Stimulated activated naive CD4-positive, alpha-beta T cell treated with Interleukin-2 at 50 U/mL for 16 hours (primary cell): Measurements from ENCODE around the gene GFAP.

Experiments
- DNase-seq: peaks from one replicate; lab custom pipeline; 2025; lab: John Stamatoyannopoulos, UW

The GFAP gene

DNA sequence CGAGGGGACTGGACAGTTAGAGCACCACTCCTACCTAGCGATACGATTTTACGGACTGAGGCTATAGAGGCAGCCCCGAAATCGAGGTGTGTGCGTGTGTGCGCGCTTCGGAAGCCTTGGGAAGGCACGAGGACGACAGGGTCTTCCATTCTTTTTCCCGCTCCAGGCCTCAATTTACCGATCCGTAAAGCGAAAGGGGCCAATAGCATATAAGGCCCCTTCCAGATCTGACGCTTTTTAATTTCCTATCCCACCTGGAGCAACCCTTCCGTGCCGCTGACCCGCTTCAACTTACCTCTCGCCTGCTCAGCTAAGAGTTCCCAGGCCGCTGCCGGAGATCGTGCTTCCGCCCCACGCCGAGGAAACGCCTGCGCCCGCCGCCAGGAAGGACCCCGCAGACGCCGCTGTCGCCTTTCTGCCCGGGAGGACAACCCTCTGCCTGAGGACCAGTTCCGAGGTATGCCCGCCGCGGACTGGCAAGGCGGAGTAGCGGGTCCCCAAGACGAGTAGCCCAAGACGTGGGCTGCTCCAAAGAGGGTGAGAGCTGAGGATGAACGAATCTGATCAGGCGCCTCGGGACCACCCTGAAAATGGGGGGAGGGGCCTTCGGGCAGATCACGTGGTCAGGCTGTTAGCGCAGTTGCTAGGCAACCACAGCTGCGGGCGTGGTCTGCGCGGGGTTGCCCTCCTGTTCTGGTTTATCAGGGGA lies 16.1 kb downstream of the GFAP start, which contains the start of gene EFTUD2:
TSS of gene EFTUD2 (minus strand) at position 372 of the 709 bp plus-strand sequence. CDS start 4,924 bp downstream, outside the sequence.
- peak; percentile 93 for DNase-seq

DNA sequence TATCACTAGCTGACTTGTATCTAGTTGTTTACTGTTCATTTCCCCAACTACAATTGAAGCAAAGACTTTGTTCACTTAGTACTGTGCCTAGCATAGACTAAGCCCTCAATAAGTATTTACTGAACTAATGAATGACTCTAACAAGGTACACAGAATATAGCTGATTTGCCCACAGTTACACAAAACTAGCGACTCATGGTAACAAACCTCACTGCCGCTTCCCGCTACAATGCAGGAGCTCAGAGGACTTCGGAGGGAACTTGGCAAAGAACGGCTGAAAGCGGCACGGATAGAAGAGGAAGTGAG lies 16.6 kb downstream of the GFAP start:
- DNase-seq: no peak

DNA sequence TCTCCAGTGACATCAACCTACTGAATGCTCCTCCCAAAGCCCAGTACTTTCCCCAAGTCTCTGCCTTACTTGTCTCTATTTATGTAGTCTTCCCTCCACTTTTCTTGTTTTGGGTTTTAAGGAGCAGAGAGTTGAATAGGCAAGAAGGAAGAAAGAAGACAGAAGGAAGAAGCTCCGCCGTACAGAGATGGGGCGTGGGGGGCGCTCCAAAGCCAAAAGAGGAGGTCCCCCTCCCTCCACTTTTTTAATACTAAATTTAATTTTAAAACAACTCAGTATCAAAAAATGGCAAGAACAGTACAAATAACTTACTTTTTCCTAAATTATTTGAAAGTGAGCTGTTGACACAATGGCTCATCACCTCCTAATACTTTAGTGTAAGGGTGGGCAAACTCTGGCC lies 20.7 kb downstream of the GFAP start:
- DNase-seq: no peak

DNA sequence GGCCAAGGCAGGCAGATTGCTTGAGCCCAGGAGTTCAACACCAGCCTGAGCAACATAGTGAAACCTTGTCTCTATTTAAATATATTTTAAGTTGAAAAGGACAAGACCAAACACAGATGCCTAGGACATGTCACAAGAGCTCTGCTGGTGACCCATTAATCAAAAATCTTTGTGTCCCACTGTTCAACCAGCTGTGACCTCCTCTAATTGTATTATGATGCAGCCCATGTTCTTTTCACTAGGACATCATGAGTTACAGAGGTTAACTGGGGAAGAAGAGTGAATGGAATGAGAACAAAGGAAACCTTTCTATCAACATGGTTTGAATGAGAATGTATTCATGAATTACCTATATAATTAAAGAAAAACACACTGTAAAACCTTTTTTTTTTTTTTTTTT lies 23.1 kb downstream of the GFAP start:
- no peak for DNase-seq

DNA sequence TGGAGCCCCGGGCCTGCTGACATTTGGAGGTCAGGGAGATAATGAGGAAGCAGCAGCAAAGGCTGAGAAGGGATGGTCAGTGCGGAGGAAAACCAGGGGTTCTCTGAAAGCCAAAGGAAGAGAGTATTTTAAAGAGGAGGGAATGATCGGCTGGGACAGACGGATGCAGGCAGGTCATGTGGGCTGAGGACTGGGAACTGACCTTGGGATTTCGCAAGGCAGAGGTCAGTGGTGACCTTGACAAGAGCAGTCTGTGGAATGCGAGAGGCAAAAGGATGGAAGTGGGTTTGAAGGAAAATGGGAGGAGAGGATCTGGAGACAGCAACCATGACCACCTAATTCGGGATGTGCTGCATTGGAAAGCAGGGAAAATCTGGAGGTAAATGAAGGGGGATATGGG lies 26.3 kb downstream of the GFAP start:
- no peak for DNase-seq

DNA sequence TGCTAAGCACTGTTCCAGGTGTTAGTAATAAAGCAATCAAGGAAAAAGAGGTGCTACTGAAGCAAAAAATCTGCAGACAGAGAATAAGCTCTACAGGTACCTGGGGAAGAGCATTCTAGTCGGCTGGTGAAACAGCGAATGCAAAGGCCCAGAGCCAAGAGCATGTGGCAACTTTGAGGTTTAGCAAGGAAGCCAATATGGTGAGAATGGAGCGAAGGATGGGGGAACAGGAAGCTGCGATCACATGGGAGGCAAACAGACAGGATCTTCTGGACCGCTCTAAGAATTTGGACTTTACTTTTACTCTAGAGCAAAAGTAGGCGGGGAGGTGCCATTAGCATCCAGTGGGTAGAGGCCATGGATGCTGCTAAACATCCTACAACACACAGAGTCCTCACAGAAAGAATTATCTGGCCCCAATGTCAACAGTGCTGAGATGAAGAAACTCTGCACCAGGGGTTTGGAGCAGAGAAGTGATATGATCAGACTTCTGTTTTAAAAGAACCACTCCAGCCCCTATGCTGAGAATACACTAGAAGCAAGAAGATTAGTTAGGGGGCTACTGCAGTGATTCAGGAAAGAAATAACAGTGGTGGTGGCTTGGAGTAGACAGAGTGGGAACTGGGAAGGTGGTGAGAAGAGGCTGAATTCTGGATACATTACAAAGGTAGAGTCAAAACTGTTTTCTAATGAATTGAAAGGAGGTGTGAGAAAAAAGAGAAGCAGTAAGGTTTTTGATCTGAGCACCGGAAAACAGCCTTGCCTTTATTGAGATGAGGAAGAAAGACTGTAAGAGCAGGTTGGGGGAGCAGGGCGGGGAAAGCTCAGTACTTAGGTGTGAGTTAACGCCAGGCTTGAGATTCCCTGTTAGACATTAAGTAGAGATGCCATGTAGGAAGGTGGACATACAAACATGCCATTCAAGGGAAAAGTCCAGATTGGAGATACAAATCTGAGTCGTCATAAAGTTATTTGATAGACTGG lies 27.0 kb downstream of the GFAP start:
- no peak for DNase-seq

DNA sequence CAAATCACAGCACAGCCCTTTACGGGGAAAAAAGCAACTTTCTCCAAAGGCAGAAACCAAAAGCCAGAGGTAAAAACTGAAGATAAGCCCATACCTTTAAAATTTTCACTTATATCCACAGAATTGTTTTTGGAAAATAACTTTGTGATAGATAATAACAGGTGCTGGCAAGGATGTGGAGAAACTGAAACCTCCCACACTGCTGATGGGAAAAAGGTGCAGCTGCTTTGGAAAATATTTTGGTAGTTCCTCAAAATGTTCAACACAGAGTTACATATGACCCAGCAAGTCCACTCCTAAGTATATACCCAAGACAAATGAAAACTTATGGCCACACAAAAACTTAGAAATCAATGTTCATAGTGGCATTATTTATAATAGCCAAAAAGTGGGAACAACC lies 28.3 kb downstream of the GFAP start:
- DNase-seq: no peak

DNA sequence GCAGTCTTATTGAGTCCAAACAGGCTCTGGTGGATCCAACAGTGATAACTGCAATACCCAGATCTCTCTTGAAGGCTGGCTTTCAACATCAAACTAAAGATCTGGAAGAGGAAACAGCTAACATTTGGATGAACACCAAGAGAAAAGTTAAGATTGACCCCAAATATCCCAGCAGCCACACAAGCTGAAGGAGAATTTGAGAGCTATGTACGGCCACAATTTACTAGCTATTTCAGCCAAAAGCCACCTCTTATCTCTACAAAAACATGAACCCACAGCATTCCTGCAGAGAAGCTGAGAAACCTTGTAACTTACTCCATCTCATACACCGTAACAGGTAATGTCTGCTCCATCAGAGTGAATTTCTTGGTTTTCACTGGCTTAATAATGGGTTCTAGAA lies 30.4 kb downstream of the GFAP start:
- no peak for DNase-seq

DNA sequence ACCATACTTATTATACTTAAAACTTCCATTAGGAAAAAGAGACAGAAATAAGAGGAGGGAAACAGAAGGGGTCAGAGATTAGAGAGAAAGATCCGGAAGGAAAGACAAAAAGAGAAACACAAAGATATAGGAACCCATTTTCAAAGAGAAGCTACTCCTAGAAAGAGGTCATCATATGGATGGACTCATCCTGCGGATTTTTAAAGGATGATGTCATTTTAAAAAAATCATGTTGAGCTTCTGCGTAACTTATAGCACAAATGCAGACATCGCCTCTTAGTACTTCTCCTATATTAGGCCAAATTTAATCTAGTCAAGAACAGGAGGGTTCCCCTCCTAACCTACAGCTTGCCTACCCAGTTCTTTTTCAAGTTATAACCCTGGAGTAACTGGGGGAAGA lies 34.2 kb downstream of the GFAP start:
- no peak for DNase-seq

DNA sequence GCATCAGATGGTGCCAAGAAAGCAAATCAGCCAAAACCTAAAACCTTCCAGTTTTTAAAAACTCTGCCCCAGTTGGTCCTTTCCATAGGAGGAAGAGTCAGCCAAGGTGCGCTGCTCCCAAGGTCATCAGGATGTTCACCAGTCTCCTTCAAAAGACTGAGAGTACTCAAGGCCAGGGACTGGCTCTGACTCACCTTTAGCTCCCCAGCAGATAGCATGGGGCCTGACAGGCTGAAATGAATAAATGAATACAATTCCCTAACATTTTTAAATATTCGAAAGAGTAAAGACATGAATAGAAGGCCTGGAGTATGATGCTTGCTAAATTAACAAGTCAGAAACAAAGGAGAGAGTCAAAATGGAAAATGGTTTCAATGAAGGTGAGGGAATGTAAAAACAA lies 35.2 kb downstream of the GFAP start:
- DNase-seq: no peak

DNA sequence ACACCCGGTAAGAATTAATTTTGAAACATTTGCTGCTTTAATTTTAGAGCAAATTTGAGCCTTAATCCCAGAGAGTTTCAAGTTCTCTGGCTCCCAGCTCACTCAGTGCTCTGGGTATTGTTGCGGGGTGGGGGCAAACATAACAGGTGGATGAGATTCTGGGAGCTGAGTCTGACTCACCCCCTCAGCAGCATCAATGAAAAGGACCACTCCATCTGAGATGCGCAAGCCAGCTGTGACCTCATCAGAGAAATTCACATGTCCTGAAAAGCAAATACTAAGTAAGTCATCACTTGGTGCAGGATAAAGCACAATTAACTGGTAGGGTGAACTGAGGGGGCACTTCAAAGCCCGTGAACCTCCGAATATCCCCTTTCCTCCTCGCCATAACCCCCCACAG lies 35.9 kb downstream of the GFAP start:
- DNase-seq: no peak

DNA sequence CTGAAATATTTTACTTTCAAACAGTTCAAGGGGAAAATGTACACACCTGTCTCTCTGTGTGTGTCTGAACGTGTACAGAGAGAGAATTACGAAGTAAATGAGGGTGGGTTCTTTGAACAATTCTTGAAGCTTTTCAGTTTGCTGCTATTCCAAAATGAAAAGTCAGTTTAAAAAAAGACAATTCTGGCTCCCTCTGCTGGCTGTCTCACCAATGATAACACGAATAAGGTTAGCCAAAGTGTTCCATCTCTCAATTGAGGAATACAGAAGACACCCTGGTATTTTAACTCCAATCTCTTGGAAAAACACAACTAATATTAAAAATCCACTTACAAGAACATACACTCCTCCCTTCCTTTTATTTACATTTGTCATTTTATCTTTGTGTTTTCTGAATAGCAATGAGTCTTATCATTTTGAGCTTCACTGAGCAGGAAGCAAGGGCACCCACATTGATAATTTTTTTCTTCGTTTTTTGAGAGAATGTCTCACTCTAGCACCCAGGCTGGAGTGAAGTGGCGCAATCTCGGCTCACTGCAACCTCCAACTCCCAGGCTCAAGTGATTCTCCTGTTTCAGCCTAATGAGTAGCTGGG lies 36.6 kb downstream of the GFAP start:
- no peak for DNase-seq

DNA sequence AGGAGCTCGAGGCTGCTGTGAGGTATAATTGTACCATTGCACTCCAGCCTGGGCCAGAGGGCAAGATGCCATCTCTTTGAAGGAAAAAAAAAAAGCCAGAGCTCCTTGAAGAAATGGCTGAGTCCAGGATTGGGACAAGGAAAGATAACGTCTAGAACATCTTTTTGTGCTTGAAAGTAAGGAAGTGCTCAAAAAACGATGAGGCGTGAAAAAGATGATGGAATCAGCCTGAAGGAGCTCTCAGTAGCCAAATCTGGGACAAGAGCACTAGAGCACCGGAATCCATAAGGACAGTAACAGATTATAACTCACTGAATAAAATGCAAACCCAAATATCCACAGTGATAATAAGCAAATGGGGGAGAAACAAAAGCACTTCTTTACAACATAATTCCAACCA lies 38.2 kb downstream of the GFAP start:
- DNase-seq: no peak

DNA sequence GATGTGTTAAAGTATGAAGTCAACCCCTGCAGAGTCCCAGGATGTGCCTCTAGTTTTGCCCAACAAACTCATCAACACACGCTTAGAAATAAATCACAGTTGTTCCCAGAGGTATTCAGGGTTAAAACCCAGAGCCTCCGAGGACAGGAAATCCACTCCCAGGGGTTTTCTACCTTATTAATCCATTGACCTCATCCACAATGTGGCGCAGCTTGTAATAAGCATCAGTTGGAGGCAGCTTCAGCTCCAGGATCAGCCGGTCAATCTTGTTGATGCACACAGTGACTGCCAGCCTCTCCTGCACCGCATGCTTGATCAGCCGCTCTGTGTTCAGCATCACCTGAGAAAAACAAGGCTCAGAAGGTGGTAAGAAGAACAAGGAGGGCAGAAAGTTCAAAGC lies 39.5 kb downstream of the GFAP start:
- DNase-seq: no peak

DNA sequence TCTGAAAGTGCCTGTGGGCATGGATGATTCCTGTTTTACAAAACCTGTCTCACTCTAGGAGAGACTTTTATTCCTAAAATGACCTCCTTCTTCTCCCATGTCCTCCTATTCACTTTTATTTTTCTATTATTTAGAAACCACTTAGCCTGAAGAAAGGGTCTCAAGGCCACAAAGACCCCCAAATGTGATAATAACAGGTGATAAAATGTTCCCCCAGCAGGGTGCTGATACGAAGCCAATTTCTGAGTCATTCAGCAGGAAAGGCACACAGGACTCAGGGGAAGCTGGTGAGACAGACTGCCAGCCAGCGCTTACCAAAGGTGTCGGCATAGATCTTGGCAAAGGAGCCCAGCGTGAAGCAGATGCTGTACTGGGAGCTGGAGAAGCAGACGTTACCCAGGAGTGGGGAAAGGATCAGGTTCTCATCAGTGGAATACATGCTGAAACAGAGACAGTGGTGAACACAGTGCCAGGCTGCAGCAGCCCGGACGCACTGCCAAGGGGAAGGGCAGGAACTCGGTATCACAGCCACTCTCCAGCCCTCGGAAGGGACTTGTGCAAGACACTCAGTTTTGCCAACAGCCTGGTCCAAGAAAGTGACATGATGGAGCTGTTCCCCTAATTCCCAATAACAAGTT lies 43.0 kb downstream of the GFAP start:
- no peak for DNase-seq

DNA sequence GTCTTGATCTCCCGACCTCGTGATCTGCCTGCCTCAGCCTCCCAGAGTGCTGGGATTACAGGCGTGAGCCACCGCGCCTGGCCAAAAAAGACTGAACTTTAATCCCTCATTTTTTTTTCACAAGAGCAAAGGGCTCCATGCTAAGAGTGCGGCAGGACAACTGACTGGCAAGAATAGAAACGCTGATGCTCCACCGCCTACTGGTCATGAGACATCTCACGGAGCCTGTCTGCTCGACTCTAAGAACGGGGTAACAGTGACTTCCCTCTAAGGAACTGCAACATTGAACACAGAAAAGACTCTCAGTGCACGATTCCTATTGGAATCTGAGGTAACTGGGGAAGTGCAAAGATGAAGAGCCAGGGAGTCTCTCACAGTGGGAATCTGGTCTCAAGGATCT lies 43.7 kb downstream of the GFAP start:
- no peak for DNase-seq

DNA sequence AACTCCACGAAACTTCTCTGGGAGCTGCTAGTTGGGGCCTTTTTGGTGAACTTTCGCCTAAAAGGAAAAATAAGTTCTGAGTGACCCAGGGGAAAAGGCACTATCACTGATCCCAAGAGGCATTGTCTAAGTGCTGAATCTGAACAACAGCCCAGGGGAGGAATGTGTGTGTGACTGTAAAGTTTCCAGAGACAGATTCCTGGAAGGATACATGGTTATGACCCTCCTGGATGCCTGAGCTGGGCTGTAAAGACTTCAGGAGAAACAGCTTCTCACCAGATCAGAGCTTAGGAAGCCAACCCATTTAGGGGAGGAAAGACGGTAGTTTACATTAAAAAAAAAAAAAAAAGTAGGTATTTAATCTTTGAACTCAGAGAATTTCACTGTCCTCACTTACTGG lies 47.5 kb downstream of the GFAP start:
- no peak for DNase-seq

DNA sequence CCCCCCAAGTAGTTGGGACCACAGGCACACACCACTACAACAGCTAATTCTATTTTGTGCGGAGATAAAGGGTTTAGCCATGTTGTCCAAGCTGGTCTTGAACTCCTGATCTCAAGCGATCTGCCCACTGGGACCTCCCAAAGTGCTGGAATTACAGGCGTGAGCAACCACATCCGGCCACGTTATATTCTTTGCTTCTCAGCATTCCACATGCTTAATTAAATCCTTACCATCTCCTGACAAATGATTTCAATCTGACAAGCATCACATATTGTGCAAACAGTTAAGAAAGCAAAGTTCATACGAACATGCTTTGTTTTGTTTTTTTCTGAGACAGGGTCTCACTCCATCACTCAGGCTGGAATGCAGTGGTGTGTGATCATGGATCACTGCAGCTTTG lies 49.4 kb downstream of the GFAP start:
- DNase-seq: no peak

DNA sequence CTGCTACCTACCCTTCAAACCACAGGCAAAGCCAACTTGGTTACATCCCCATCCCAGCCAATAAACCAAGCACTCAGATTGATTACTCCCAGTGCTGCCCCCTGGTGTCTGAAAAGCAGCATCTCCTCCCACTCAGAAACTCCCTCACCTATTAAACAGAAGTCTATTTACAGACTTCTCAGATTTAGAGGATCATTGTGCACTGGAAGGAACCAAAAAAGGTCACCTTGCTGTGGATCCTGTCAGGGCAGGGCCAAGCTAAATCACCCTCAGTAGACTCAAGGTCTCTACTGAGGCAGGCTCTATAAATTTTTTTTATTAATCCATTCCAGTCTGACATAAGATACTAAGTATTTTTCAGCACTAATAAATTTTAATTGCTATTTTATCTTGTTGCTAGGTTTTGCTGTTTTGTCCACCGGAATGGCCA lies 50.1 kb downstream of the GFAP start:
- peak; percentile 55 for DNase-seq

DNA sequence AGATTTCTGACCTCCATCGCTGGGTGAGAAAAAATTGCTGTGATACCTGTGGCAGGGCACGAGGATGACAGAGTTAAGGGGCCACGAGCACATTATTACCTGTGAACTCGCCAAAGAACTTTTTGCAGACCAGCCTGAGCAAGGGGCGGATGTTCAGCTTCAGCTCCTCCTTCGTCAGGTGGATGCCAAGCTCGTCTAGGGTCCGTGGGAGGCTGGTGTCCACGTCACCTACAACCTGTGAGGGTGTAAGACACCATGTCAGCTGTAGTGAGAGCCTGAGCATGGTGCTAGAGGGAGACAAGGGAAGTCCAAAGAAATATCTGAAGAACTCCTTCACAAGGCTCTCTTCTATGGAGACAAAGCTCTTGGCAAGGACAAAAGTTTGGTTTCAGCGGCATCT lies 50.5 kb downstream of the GFAP start:
- DNase-seq: no peak

DNA sequence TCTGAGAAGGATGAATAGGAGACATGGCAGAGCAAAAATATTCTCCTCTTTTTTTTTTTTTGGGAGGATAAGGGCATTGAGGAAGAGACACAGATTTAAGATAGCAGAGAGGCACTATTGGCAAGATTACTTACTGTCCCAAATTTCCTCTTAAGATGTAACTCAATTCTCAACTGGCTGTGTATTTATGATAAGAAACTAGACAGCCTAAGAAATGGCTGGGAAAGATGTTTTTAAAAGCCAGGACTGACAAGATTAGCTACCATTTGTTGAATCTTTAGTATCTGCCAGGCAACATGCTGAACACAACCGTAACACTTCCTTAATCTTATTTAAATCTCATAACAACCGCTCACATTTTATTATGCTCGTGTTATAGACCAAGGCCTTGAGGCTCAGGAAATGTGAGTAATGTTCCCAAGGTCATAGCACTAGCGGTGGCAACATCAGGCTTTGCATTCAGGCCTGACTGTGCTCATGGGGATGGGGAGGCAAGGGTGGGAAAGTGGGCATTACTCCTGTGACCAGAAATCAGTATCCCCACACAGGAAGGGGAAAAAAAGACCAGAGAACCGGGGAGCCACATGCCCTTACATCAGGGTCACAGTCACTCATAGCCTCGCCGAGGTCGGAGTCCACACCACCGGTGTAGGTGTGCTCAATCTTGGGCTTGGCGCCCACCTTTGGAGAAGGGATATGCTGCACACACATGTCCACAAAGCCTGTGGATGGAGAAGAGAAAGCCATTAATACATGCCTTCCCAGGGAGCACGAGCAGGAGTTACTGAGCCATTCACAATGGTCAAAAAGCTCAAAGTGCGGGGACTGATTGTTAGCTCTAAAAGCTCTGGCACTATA lies 52.0 kb downstream of the GFAP start:
- DNase-seq: no peak
